Smooth muscle cell (in vitro differentiated cells): ENCODE measurements around the gene LSR. TPM values are rescaled to one million over a fixed set of nuclear protein-coding genes. Genes with fewer than 3 reads are reported as not detected.
"Not testable (repeated sequence)": the region's sequence is repeated elsewhere in the genome, so short reads cannot be mapped to it uniquely, and the experiment has no call there.

Experiments
- DNase-seq: peaks from one replicate; lab custom pipeline; 2025; ENCODE audit not compliant: unreplicated experiment; lab: John Stamatoyannopoulos, UW
- H2AFZ ChIP-seq: fragments of 200-600 bp; sonication (generic); 2 replicates; pipeline ENCODE4 v1.6.0; 2016; ENCODE audit warnings: antibody characterized with exemption, low read depth, mild to moderate bottlenecking
- H3F3A ChIP-seq: fragments of 200-600 bp; sonication (generic); 2 replicates; pipeline ENCODE4 v1.6.0; 2017; ENCODE audit warnings: antibody characterized with exemption, low read depth
- H3K27ac ChIP-seq: fragments of 200-600 bp; sonication (generic); 2 replicates; pipeline ENCODE4 v1.5.1; 2016; ENCODE audit warnings: low read depth, mild to moderate bottlenecking
- H3K27me3 ChIP-seq: fragments of 200-600 bp; sonication (generic); 2 replicates; pipeline ENCODE4 v1.6.1; 2016; ENCODE audit warnings: low read depth, mild to moderate bottlenecking
- H3K36me3 ChIP-seq: fragments of 200-600 bp; sonication (generic); 2 replicates; pipeline ENCODE4 v1.5.1; 2016; ENCODE audit warnings: low read depth
- H3K4me1 ChIP-seq: fragments of 200-600 bp; sonication (generic); 2 replicates; pipeline ENCODE4 v1.5.1; 2016; ENCODE audit warnings: low read depth
- H3K4me2 ChIP-seq: fragments of 200-600 bp; sonication (generic); 2 replicates; pipeline ENCODE4 v1.6.0; 2016; ENCODE audit warnings: mild to moderate bottlenecking
- H3K4me3 ChIP-seq: fragments of 200-600 bp; sonication (generic); 2 replicates; pipeline ENCODE4 v1.5.1; 2016; ENCODE audit warnings: mild to moderate bottlenecking
- H3K79me2 ChIP-seq: fragments of 200-600 bp; sonication (generic); 2 replicates; pipeline ENCODE4 v1.6.0; 2016; ENCODE audit warnings: low read depth, mild to moderate bottlenecking
- H3K9ac ChIP-seq: fragments of 200-600 bp; sonication (generic); 2 replicates; pipeline ENCODE4 v1.6.0; 2016; ENCODE audit warnings: low read depth
- H3K9me3 ChIP-seq: fragments of 200-600 bp; sonication (generic); replicated peaks from 2 replicates; pipeline ENCODE4 v1.5.1; 2016; ENCODE audit warnings: low read depth
- H4K20me1 ChIP-seq: fragments of 200-600 bp; sonication (generic); 2 replicates; pipeline ENCODE4 v1.6.0; 2016; ENCODE audit warnings: low read depth
- WGBS: methylation state at CpG from one replicate; pipeline ENCODE4 v1.1.7; 2016; ENCODE audit warnings: low lambda C conversion rate; 5-methylcytosine and 5-hydroxymethylcytosine counted together
- polyA plus RNA-seq: library from polyadenylated mRNA; unstranded; fragments of >200 nt; fragmentation: Nextera tagmentation; extraction: Ambion mirVana; gene quantifications from 2 replicates; pipeline ENCODE4 v1.2.1, GENCODE V29; 2016
- total RNA-seq: library from RNA; depleted of rRNA; stranded (reverse); fragments of >200 nt; gene quantifications from 2 replicates; pipeline ENCODE4 v1.2.3, GENCODE V29; 2014
- TF ChIP-seq, protein P1 (sequence below): fragments of 200-600 bp; sonication (generic); IDR thresholded peaks from 2 replicates; pipeline ENCODE4 v1.5.1; 2017; ENCODE audit warnings: borderline replicate concordance, mild to moderate bottlenecking, antibody characterized with exemption; ENCODE audit not compliant: insufficient read depth, poor library complexity, severe bottlenecking

The LSR gene
- total and polyA plus RNA-seq, 2 experiments from 2014 or later, result 14.0 to 14.2 TPM

DNA sequence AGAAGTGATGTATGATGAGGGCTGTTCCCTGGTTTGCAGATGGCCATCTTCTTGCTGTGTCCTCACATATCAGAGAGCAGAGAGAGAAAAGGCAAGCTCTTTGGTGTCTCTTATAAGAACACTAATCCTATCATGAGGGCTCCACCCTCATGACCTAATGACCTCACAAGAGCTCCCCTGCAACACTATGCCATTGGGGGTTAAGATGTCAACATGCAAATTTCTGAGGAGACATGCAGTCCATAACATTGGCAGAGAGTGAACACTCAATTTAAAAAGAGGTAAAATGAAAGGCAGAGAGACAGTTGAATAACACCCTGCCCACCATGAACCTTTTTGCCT is 31.2 kb upstream of the LSR start:
- no peak overlapping the region for H2AFZ ChIP-seq
- H3K27me3 ChIP-seq, result no peaks in the 10 kb centered on the region
- H3K79me2 ChIP-seq, result no peaks in the 10 kb centered on the region
- no peak for DNase-seq
- H4K20me1 ChIP-seq, result no peaks in the 10 kb centered on the region
- no peak overlapping the region for H3K4me3 ChIP-seq
- H3K4me1 ChIP-seq, result no peaks in the 10 kb centered on the region
- H3K9ac ChIP-seq, result no peak overlapping the region
- H3K9me3 ChIP-seq, result no peaks in the 10 kb centered on the region
- TF ChIP-seq, protein P1, sequence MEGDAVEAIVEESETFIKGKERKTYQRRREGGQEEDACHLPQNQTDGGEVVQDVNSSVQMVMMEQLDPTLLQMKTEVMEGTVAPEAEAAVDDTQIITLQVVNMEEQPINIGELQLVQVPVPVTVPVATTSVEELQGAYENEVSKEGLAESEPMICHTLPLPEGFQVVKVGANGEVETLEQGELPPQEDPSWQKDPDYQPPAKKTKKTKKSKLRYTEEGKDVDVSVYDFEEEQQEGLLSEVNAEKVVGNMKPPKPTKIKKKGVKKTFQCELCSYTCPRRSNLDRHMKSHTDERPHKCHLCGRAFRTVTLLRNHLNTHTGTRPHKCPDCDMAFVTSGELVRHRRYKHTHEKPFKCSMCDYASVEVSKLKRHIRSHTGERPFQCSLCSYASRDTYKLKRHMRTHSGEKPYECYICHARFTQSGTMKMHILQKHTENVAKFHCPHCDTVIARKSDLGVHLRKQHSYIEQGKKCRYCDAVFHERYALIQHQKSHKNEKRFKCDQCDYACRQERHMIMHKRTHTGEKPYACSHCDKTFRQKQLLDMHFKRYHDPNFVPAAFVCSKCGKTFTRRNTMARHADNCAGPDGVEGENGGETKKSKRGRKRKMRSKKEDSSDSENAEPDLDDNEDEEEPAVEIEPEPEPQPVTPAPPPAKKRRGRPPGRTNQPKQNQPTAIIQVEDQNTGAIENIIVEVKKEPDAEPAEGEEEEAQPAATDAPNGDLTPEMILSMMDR, result no peak
- no peaks in the 10 kb centered on the region for H3F3A ChIP-seq
- no peaks in the 10 kb centered on the region for H3K36me3 ChIP-seq
- no peak overlapping the region for H3K4me2 ChIP-seq
- no peak overlapping the region for H3K27ac ChIP-seq

GRCh38 chr19:35219008-35219407 is 29.8 kb upstream of the LSR start:
- Histone ChIP-seq H3K4me2 (no peak overlapping the region), H3K9me3 (no peaks in the 10 kb centered on the region), H3K9ac (no peak overlapping the region), H2AFZ (no peak overlapping the region), H3K4me1 (no peaks in the 10 kb centered on the region), H3K79me2 (no peaks in the 10 kb centered on the region), H3K4me3 (no peak overlapping the region), H3K36me3 (no peaks in the 10 kb centered on the region), H3K27me3 (no peaks in the 10 kb centered on the region), H4K20me1 (no peaks in the 10 kb centered on the region), H3K27ac (no peak overlapping the region), H3F3A (no peaks in the 10 kb centered on the region)
- TF ChIP-seq, protein P1, result no peak
- no peak for DNase-seq
- WGBS, result 83% methylated on average over 1 of the region's 1 CpG

- Histone ChIP-seq H3K36me3 (no peaks in the 10 kb centered on the region), H4K20me1 (no peaks in the 10 kb centered on the region), H3K27ac (no peak overlapping the region), H3F3A (no peaks in the 10 kb centered on the region), H2AFZ (no peak overlapping the region), H3K4me3 (no peak overlapping the region), H3K9ac (no peak overlapping the region), H3K9me3 (no peaks in the 10 kb centered on the region), H3K4me2 (no peak overlapping the region), H3K4me1 (no peaks in the 10 kb centered on the region), H3K79me2 (no peaks in the 10 kb centered on the region), H3K27me3 (no peaks in the 10 kb centered on the region)
- TF ChIP-seq, protein P1, result no peak
- no peak for DNase-seq
- 58% methylated on average over 3 of the region's 3 CpGs for WGBS
These were observed 28.4 kb upstream of the LSR start for GRCh38 chr19:35220315-35220921.

DNA sequence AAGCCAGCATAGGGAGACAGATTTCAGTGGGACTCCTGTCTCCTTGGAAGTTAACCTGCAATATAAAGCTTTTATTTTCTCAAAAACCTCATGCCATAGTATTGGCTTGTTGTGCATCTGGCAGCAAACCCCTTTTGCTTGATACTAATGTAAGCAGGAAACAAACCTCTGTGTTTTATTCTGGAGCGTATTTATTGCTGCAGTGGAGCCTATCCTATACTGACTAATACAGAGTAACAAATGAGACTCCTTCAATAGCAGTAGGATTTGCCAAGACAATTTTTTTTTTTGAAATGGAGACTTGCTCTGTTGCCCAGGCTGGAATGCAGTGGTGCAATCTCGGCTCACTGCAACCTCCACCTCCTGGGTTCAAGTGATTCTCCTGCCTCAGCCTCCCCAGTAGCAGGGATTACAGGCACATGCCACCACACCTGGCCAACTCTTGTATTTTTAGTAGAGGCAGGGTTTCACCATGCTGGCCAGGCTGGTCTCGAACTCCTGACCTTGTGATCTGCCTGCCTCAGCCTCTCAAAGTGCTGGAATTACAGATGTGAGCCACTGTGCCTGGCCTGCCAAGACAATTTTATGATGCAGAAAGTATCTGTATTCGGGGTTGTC is 27.7 kb upstream of the LSR start:
- H3K9ac ChIP-seq, H3K4me2 ChIP-seq, H3K79me2 ChIP-seq, H3K4me1 ChIP-seq, H3K9me3 ChIP-seq, H3K27ac ChIP-seq, DNase-seq, H3K36me3 ChIP-seq, H2AFZ ChIP-seq, H3K27me3 ChIP-seq, H3K4me3 ChIP-seq, H3F3A ChIP-seq, H4K20me1 ChIP-seq: not testable (repeated sequence)
- WGBS, result 88% methylated on average over 4 of the region's 4 CpGs
